IPS-20b (cell line): ENCODE data around the gene MYO5B.
"Not testable (repeated sequence)": the region's sequence is repeated elsewhere in the genome, so short reads cannot be mapped to it uniquely, and the experiment has no call there.

ENCODE experiments used
- H3K27ac ChIP-seq: one replicate; pipeline ENCODE4 v1.5.1; 2013; ENCODE audit warnings: low read length
- H3K27me3 ChIP-seq: 2 replicates; pipeline ENCODE4 v1.6.1; 2013; ENCODE audit warnings: mild to moderate bottlenecking, low read length, inconsistent platforms; ENCODE audit not compliant: insufficient read depth
- H3K36me3 ChIP-seq: 2 replicates; pipeline ENCODE4 v1.6.1; 2013; ENCODE audit warnings: low read depth, mild to moderate bottlenecking, inconsistent platforms, low read length, moderate library complexity; ENCODE audit not compliant: insufficient read depth
- H3K4me1 ChIP-seq: 2 replicates; pipeline ENCODE4 v1.6.1; 2013; ENCODE audit warnings: mild to moderate bottlenecking, control low read depth, inconsistent platforms, low read length, moderate library complexity; ENCODE audit not compliant: insufficient read depth
- H3K4me3 ChIP-seq: 2 replicates; pipeline ENCODE4 v1.5.1; 2013; ENCODE audit warnings: mild to moderate bottlenecking, low read length, inconsistent platforms
- H3K9ac ChIP-seq: 2 replicates; pipeline ENCODE4 v1.6.1; 2013; ENCODE audit warnings: low read depth, mild to moderate bottlenecking, inconsistent platforms, low read length, moderate library complexity
- H3K9me3 ChIP-seq: 2 replicates; pipeline ENCODE4 v1.6.1; 2013; ENCODE audit warnings: mild to moderate bottlenecking, low read depth, low read length, inconsistent platforms; ENCODE audit not compliant: insufficient read depth

Gene MYO5B

GRCh38 chr18:49841236-49842217 is 353.4 kb downstream of the MYO5B start:
- Histone ChIP-seq H3K27ac (no peak overlapping the region), H3K9me3 (no peaks in the 10 kb centered on the region), H3K4me1 (peaks cover 6% of the 10 kb centered on the region; the same call in 1 of the 2 replicates), H3K36me3 (no peaks in the 10 kb centered on the region), H3K9ac (no peak overlapping the region), H3K4me3 (no peak overlapping the region), H3K27me3 (no peaks in the 10 kb centered on the region)

GRCh38 chr18:49839012-49839411 is 355.9 kb downstream of the MYO5B start:
- no peaks in the 10 kb centered on the region for H3K4me1 ChIP-seq
- H3K4me3 ChIP-seq, result no peak overlapping the region
- H3K9ac ChIP-seq, result no peak overlapping the region
- H3K27ac ChIP-seq, result no peak overlapping the region
- H3K36me3 ChIP-seq, result no peaks in the 10 kb centered on the region
- H3K9me3 ChIP-seq, result no peaks in the 10 kb centered on the region
- no peaks in the 10 kb centered on the region for H3K27me3 ChIP-seq

GRCh38 chr18:49838381-49838780 is 356.6 kb downstream of the MYO5B start:
- Histone ChIP-seq H3K36me3 (no peaks in the 10 kb centered on the region), H3K27me3 (no peaks in the 10 kb centered on the region), H3K9ac (no peak overlapping the region), H3K4me1 (no peaks in the 10 kb centered on the region), H3K4me3 (no peak overlapping the region), H3K9me3 (no peaks in the 10 kb centered on the region), H3K27ac (no peak overlapping the region)

- Histone ChIP-seq H3K4me1 (no peaks in the 10 kb centered on the region), H3K4me3 (no peak overlapping the region), H3K9ac (no peak overlapping the region), H3K27ac (no peak overlapping the region), H3K9me3 (no peaks in the 10 kb centered on the region), H3K36me3 (no peaks in the 10 kb centered on the region), H3K27me3 (no peaks in the 10 kb centered on the region)
These were observed 357.1 kb downstream of the MYO5B start for GRCh38 chr18:49837889-49838288.

GRCh38 chr18:49837316-49837835 is 357.6 kb downstream of the MYO5B start:
- not testable (repeated sequence) for H3K9me3 ChIP-seq, H3K27ac ChIP-seq, H3K4me1 ChIP-seq, H3K4me3 ChIP-seq, H3K27me3 ChIP-seq, H3K9ac ChIP-seq, H3K36me3 ChIP-seq

- Histone ChIP-seq H3K36me3 (no peaks in the 10 kb centered on the region), H3K4me1 (no peaks in the 10 kb centered on the region), H3K27me3 (no peaks in the 10 kb centered on the region), H3K9me3 (0 out of 2 replicates have a peak, but pooled peaks cover 6% of the 10 kb centered on the region), H3K9ac (no peak overlapping the region), H3K4me3 (no peak overlapping the region), H3K27ac (no peak overlapping the region)
These were observed 359.5 kb downstream of the MYO5B start for GRCh38 chr18:49835405-49835804.

GRCh38 chr18:49834258-49834657 is 360.7 kb downstream of the MYO5B start:
- H3K4me1 ChIP-seq, result no peaks in the 10 kb centered on the region
- no peak overlapping the region for H3K4me3 ChIP-seq
- H3K36me3 ChIP-seq, result no peaks in the 10 kb centered on the region
- no peaks in the 10 kb centered on the region for H3K27me3 ChIP-seq
- no peak overlapping the region for H3K9ac ChIP-seq
- no peak overlapping the region for H3K27ac ChIP-seq
- peaks cover 14% of the 10 kb centered on the region for H3K9me3 ChIP-seq

- no peaks in the 10 kb centered on the region for H3K4me1 ChIP-seq
- H3K36me3 ChIP-seq, result no peaks in the 10 kb centered on the region
- H3K9ac ChIP-seq, result no peak overlapping the region
- no peaks in the 10 kb centered on the region for H3K27me3 ChIP-seq
- H3K27ac ChIP-seq, result no peak overlapping the region
- peaks cover 18% of the 10 kb centered on the region for H3K9me3 ChIP-seq
- no peak overlapping the region for H3K4me3 ChIP-seq
These were observed 361.1 kb downstream of the MYO5B start for GRCh38 chr18:49833814-49834213.

GRCh38 chr18:49832221-49832647 is 362.7 kb downstream of the MYO5B start:
- H3K4me3 ChIP-seq, result no peak overlapping the region
- H3K27me3 ChIP-seq, result no peaks in the 10 kb centered on the region
- H3K4me1 ChIP-seq, result no peaks in the 10 kb centered on the region
- H3K27ac ChIP-seq, result no peak overlapping the region
- H3K9ac ChIP-seq, result no peak overlapping the region
- H3K36me3 ChIP-seq, result no peaks in the 10 kb centered on the region
- peaks cover 34% of the 10 kb centered on the region for H3K9me3 ChIP-seq

- Histone ChIP-seq H3K36me3 (no peaks in the 10 kb centered on the region), H3K4me1 (no peaks in the 10 kb centered on the region), H3K9ac (no peak overlapping the region), H3K27ac (no peak overlapping the region), H3K9me3 (peaks cover 39% of the 10 kb centered on the region), H3K27me3 (no peaks in the 10 kb centered on the region), H3K4me3 (no peak overlapping the region)
These were observed 367.0 kb downstream of the MYO5B start for GRCh38 chr18:49827996-49828395.

GRCh38 chr18:49819823-49820671 is 374.9 kb downstream of the MYO5B start:
- Histone ChIP-seq H3K9me3 (no peaks in the 10 kb centered on the region), H3K9ac (no peak overlapping the region), H3K27me3 (no peaks in the 10 kb centered on the region), H3K36me3 (peaks cover 12% of the 10 kb centered on the region; the same call in 1 of the 2 replicates), H3K4me1 (no peaks in the 10 kb centered on the region), H3K27ac (no peak overlapping the region), H3K4me3 (no peak overlapping the region)
